GM12892 (cell line): ENCODE measurements around the gene EYS.

Experiments used
- POLR2A ChIP-seq: IDR thresholded peaks from 2 replicates; pipeline ENCODE4 v1.6.1; 2011; ENCODE audit warnings: low read depth, low read length, control low read depth
- POLR2AphosphoS5 ChIP-seq: IDR thresholded peaks from 2 replicates; pipeline ENCODE4 v1.6.1; 2011; ENCODE audit warnings: low read depth, low read length, control low read depth

GRCh38 chr6:65646544-65646943 lies 60.5 kb downstream of the EYS start:
- TF ChIP-seq POLR2AphosphoS5 (no peak), POLR2A (no peak)
